Natural killer cell (primary cell): ENCODE data around the gene GALNT10. TPM values are rescaled to one million over a fixed set of nuclear protein-coding genes. Genes with fewer than 3 reads are reported as not detected.

Experiments
- ATAC-seq, 3 donors: fragments of 150-1000 bp in 2 of 3; fragments of 200-7000 bp in 1 of 3; cut with Tn5 transposase; 1 replicate in 1 of 3; 2 replicates in 2 of 3; pipeline ENCODE4 v1.10.0; 2021; ENCODE audit warnings: mild to moderate bottlenecking in 2 of 3, moderate library complexity in 2 of 3
- DNase-seq, 2 donors: peaks; one replicate each; pipeline versions ENCODE4 v3.0.0 to v3.0.0-alpha.2; 2013 to 2021; ENCODE audit warnings: mixed read lengths in 1 of 2
- H3K27ac ChIP-seq: one replicate; pipeline ENCODE4 v1.5.1; 2013; ENCODE audit warnings: mild to moderate bottlenecking, low read length
- H3K27me3 ChIP-seq: one replicate; pipeline ENCODE4 v1.6.1; 2013; ENCODE audit warnings: low read length; ENCODE audit not compliant: control insufficient read depth, insufficient read depth
- H3K36me3 ChIP-seq: one replicate; pipeline ENCODE4 v1.6.1; 2013; ENCODE audit warnings: low read length; ENCODE audit not compliant: control insufficient read depth, insufficient read depth
- H3K4me1 ChIP-seq: one replicate; pipeline ENCODE4 v1.6.1; 2013; ENCODE audit warnings: low read length; ENCODE audit not compliant: control insufficient read depth, insufficient read depth
- H3K4me3 ChIP-seq: one replicate; pipeline ENCODE4 v1.5.1; 2013; ENCODE audit warnings: low read length
- H3K9me3 ChIP-seq: one replicate; pipeline ENCODE4 v1.6.1; 2013; ENCODE audit warnings: low read length; ENCODE audit not compliant: control insufficient read depth, insufficient read depth
- H3K27ac Mint-ChIP-seq, 2 donors: one replicate each; pipeline ENCODE4 v1.8.0; 2022; ENCODE audit warnings: mild to moderate bottlenecking in 2 of 2, mixed read lengths in 2 of 2, moderate library complexity in 1 of 2
- H3K27me3 Mint-ChIP-seq, 2 donors: one replicate each; pipeline ENCODE4 v1.8.0; 2022; ENCODE audit warnings: low read depth in 2 of 2, mixed read lengths in 2 of 2
- H3K36me3 Mint-ChIP-seq: one replicate; pipeline ENCODE4 v1.8.0; 2022; ENCODE audit warnings: mixed read lengths
- H3K4me1 Mint-ChIP-seq, 2 donors: one replicate each; pipeline ENCODE4 v1.8.0; 2022; ENCODE audit warnings: mixed read lengths in 2 of 2
- H3K4me3 Mint-ChIP-seq: one replicate; pipeline ENCODE4 v1.8.0; 2022; ENCODE audit warnings: mild to moderate bottlenecking, moderate library complexity, mixed read lengths
- H3K9me3 Mint-ChIP-seq, 2 donors: one replicate each; pipeline ENCODE4 v1.8.0; 2022; ENCODE audit warnings: mixed read lengths in 2 of 2
- WGBS: methylation state at CpG from one replicate; pipeline ENCODE4 v1.1.7; 2013; ENCODE audit warnings: missing lambda C conversion rate; ENCODE audit not compliant: insufficient coverage; 5-methylcytosine and 5-hydroxymethylcytosine counted together
- intact Hi-C: fragments of 100-400 bp; cut with micrococcal nuclease; formaldehyde crosslinking; loops from one replicate; pipeline ENCODE4 v1.14.2; 2022
- total RNA-seq, 4 donors: library from RNA; stranded (reverse); fragments of 120-200 nt in 1 of 4; gene quantifications; one replicate each; pipeline versions ENCODE4 v1.2.3 to v1.2.4, GENCODE V29; 2013 to 2022
- TF ChIP-seq, protein P1 (sequence below): fragments of 200-600 bp; IDR thresholded peaks from one replicate; pipeline ENCODE4 v1.8.0; 2022; ENCODE audit warnings: antibody characterized with exemption

Gene GALNT10
- total RNA-seq, 3 donors from 2014 or later (not counting 1 experiment from before 2014, with no cell fraction given) = 77.0 to 92.6 (median 77.6) TPM

DNA sequence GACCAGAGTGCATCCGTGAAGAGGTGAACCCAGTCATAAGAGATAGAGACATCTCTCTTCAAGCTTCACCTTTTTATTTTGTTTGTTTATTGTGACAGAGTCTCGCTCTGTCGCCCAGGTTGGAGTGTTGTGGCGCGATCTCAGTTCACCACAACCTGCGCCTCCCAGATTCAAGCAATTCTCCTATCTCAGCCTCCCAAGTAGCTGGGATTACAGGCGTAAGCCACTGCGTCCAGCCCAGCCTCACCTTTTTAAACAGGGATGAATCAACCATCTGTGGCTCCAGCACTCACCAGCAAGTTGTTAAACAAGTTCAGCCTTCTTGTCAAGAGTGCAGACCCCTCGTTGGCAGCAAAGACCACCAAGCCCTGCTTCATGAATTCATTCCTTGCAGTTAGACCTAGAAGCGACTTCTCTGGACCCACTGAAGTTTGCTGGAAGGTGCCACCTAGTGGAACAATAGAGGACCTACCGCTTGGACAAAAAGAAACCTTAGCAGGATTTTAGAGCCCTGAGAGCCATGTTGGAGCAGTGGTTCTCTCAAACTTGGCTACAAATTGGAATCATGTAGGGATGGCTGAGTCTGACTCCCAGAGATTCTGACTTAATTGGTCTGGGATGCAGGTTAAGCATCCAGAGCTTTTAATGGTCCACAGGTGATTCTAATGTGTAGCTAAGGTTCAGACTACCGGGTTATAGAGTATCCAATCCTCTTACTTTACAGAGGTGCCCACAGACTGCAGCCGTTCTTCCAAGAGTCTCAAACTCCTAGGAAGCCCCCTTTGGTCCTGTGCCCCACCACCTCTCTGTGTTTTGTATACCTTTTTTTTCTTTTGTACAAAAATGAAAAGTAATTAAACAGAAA, 10.5 kb upstream of the GALNT10 start:
- 68% methylated on average over 12 of the region's 13 CpGs for WGBS
- intact Hi-C loops = loop anchor here (1.0 to 10.0 kb wide), 3 partner anchors 108 to 225 kb away; no protein-coding TSS in a partner anchor
- no peak overlapping the region for H3K4me3 Mint-ChIP-seq
- no peaks in the 10 kb centered on the region for H3K9me3 Mint-ChIP-seq
- no peaks in the 10 kb centered on the region for H3K27me3 ChIP-seq
- H3K4me3 ChIP-seq = no peak overlapping the region
- H3K36me3 ChIP-seq = no peaks in the 10 kb centered on the region
- TF ChIP-seq, protein P1, sequence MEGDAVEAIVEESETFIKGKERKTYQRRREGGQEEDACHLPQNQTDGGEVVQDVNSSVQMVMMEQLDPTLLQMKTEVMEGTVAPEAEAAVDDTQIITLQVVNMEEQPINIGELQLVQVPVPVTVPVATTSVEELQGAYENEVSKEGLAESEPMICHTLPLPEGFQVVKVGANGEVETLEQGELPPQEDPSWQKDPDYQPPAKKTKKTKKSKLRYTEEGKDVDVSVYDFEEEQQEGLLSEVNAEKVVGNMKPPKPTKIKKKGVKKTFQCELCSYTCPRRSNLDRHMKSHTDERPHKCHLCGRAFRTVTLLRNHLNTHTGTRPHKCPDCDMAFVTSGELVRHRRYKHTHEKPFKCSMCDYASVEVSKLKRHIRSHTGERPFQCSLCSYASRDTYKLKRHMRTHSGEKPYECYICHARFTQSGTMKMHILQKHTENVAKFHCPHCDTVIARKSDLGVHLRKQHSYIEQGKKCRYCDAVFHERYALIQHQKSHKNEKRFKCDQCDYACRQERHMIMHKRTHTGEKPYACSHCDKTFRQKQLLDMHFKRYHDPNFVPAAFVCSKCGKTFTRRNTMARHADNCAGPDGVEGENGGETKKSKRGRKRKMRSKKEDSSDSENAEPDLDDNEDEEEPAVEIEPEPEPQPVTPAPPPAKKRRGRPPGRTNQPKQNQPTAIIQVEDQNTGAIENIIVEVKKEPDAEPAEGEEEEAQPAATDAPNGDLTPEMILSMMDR = peak; percentile 78
- no peaks in the 10 kb centered on the region for H3K9me3 ChIP-seq
- H3K27me3 Mint-ChIP-seq = peaks cover 0 to 11% of the 10 kb centered on the region in 2 donors
- H3K27ac Mint-ChIP-seq = no peak overlapping the region
- ATAC-seq (peak; percentile 84 to 99 (median 98)), DNase-seq (peak in 1 of 2 donors; percentile 74)
- H3K4me1 Mint-ChIP-seq = peaks cover 0 to 10% of the 10 kb centered on the region in 2 donors
- H3K4me1 ChIP-seq = no peaks in the 10 kb centered on the region
- no peak overlapping the region for H3K27ac ChIP-seq
- H3K36me3 Mint-ChIP-seq = no peaks in the 10 kb centered on the region

DNA sequence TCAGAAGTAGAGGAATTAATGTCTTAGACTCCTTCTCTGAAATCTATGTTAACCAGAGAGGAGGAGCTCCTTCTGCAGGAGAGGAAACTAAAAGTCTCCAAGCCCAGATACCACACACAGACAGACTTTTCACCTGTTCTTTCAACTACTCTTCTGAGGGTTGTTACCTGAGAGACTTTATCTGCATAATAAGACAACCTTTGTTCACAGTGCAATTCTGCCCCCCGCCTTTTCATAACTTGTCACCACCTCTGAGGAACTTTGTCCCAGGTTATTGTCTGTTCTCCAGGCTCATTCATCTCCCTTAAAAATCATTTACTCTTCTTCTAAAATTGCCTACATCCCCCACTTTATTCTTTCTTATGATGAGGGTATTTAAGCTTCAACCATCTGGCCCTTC, 9.4 kb upstream of the GALNT10 start:
- no peak for ATAC-seq
- 100% methylated on average over 1 of the region's 1 CpG for WGBS
- H3K36me3 Mint-ChIP-seq = no peaks in the 10 kb centered on the region
- no peaks in the 10 kb centered on the region for H3K4me1 ChIP-seq
- peaks cover 0 to 11% of the 10 kb centered on the region in 2 donors for H3K27me3 Mint-ChIP-seq
- H3K4me1 Mint-ChIP-seq = peaks cover 0 to 10% of the 10 kb centered on the region in 2 donors
- no peaks in the 10 kb centered on the region for H3K36me3 ChIP-seq
- H3K4me3 ChIP-seq = no peak overlapping the region
- H3K9me3 ChIP-seq = no peaks in the 10 kb centered on the region
- H3K27me3 ChIP-seq = no peaks in the 10 kb centered on the region
- H3K9me3 Mint-ChIP-seq = no peaks in the 10 kb centered on the region
- no peak overlapping the region for H3K27ac Mint-ChIP-seq
- TF ChIP-seq, protein P1 = no peak
- H3K27ac ChIP-seq = no peak overlapping the region
- intact Hi-C loops = loop anchor here (5.0 to 10.0 kb wide), 2 partner anchors 204 to 224 kb away; no protein-coding TSS in a partner anchor
- H3K4me3 Mint-ChIP-seq = no peak overlapping the region
- no peak for DNase-seq

DNA sequence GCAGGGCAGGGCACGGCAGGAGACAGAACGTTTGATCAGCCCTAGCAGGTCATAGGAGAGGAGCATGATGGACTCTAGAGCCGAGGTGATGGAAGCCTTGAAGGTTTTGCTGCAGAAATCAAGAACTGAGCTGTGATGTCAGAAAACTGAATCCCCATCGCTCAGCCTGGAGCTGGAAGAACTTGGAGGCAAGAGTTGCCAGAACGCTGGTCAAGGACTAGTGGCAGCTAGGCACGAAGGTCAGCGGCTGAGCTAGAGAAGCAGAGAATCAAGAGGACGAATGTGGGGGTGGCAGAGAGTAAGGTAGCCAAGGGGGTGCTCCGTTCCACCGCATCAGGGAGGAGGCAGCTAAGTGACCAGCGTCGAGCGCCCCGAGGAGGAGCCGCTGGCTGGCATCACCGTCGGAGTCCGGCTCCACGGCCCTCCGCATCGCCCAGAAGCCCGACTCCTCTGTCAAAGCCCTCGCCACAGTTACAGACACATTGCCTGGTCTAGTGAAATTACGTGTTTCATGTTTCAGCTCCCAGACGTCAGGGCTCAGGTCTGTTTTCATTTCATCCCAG, 1.2 kb upstream of the GALNT10 start:
- Histone ChIP-seq H3K27me3 (no peaks in the 10 kb centered on the region), H3K27ac (no peak overlapping the region), H3K36me3 (peaks cover 1% of the 10 kb centered on the region), H3K4me1 (peaks cover 29% of the 10 kb centered on the region), H3K4me3 (peak overlapping the region; percentile 96), H3K9me3 (no peaks in the 10 kb centered on the region)
- WGBS = 21% methylated on average over 25 of the region's 25 CpGs
- intact Hi-C loops = loop anchor here (10.0 kb wide), 1 partner anchor 215 kb away; no protein-coding TSS in a partner anchor
- Mint-ChIP-seq H3K27me3 (no peaks in the 10 kb centered on the region), H3K9me3 (no peaks in the 10 kb centered on the region), H3K27ac (peak overlapping the region; percentile 80 to 88), H3K4me3 (peak overlapping the region; percentile 92), H3K36me3 (no peaks in the 10 kb centered on the region), H3K4me1 (peaks cover 41 to 50% of the 10 kb centered on the region in 2 donors)
- no peak for DNase-seq
- TF ChIP-seq, protein P1 = no peak
- ATAC-seq = no peak
